Prostate gland (tissue), 2 donors: ENCODE data around the gene HRCT1. TPM values are rescaled to one million over a fixed set of nuclear protein-coding genes. Genes with fewer than 3 reads are reported as not detected.

Experiments
- DNase-seq: peaks from one replicate; pipeline ENCODE4 v3.0.0-alpha.2; 2019; ENCODE audit warnings: low spot score
- H3K27ac ChIP-seq, 2 donors: fragments of 200-600 bp; sonication (generic); 2 replicates each; pipeline ENCODE4 v1.5.1; 2017 to 2019
- H3K27me3 ChIP-seq: fragments of 200-600 bp; sonication (generic); replicated peaks from 2 replicates; pipeline ENCODE4 v1.5.1; 2019; ENCODE audit not compliant: insufficient read depth
- H3K36me3 ChIP-seq, 2 donors: fragments of 200-600 bp; sonication (generic); 1 replicate in 1 of 2; 2 replicates in 1 of 2; pipeline versions ENCODE4 v1.5.1 to v1.8.1; 2017 to 2019
- H3K4me1 ChIP-seq: fragments of 200-600 bp; sonication (generic); replicated peaks from 2 replicates; pipeline ENCODE4 v1.5.1; 2019
- H3K4me3 ChIP-seq, 2 donors: fragments of 200-600 bp; sonication (generic); 2 replicates each; pipeline ENCODE4 v1.5.1; 2017 to 2019
- H3K9me3 ChIP-seq: fragments of 200-600 bp; sonication (generic); 2 replicates; pipeline ENCODE4 v1.5.1; 2017
- POLR2A ChIP-seq: fragments of 450-650 bp; IDR thresholded peaks from one replicate; pipeline ENCODE4 v1.6.1; 2016; ENCODE audit warnings: antibody characterized with exemption, mild to moderate bottlenecking
- POLR2AphosphoS5 ChIP-seq: sonication (generic); formaldehyde crosslinking; IDR thresholded peaks from one replicate; pipeline ENCODE4 v1.6.1; 2017; ENCODE audit warnings: antibody characterized with exemption
- WGBS: methylation state at CpG from one replicate; pipeline ENCODE4 v1.1.5; 2018; 5-methylcytosine and 5-hydroxymethylcytosine counted together
- intact Hi-C: fragments of 100-400 bp; cut with DNase I; formaldehyde crosslinking; loops from one replicate; pipeline ENCODE4 v1.14.2; 2022
- total RNA-seq, 2 donors: library from RNA; depleted of rRNA; stranded (reverse); fragments of >200 nt; gene quantifications; one replicate each; pipeline ENCODE4 v1.1.0, GENCODE V29; 2016
- TF ChIP-seq, protein P1 (sequence below), 4 experiments: fragments of 200-600 bp in 2 of 4; fragments of 450-650 bp in 2 of 4; sonication (generic) in 2 of 4; IDR thresholded peaks; 1 replicate in 3 of 4; 2 replicates in 1 of 4; pipeline ENCODE4 v1.5.1; 2016 to 2019; ENCODE audit warnings: antibody characterized with exemption in 4 of 4, mild to moderate bottlenecking in 2 of 4, moderate library complexity in 2 of 4

The HRCT1 gene
- total RNA-seq, 2 donors from 2014 or later, result 1.3 to 1.5 TPM

DNA sequence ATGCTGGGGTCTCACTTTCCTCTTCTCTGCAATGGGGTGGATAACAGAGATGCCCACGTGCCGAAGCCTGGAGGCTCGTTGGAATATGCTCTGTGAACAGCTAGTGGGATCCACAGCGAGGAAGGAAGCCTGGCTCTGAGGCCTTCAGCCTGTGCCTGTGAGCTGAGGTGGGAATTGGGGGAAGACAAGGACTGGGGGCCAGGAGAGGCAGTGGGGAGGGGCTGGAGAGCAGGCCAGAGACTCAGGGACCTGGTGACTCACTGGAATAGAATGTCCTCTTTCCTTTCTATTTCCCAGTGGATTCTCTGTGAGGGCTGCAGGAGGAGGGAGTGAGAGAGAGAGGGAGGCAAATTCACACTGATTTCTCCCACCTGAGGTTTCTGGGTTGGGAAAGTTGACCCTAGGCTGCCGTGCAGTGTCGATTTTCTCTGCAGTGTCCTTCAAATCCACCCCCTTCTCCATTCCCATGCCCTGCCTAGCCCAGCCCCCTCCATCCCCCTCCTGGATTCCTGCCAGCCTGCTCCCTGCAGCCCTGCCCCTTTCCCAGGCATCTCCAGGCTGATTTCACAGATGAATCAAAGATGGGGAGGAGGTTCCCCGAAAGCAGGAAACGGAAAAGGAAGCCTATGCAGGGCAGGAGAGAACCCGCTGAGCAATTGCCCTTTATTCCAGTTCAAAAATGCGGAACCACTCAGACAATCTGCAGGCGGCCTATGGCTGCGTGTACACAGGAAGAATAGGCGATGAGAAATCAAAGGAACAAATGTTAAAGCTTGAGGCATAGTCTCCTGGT is 1.9 kb downstream of the HRCT1 start:
- no peaks in the 10 kb centered on the region for H3K27me3 ChIP-seq
- no peak overlapping the region for H3K4me3 ChIP-seq
- no peaks in the 10 kb centered on the region for H3K9me3 ChIP-seq
- TF ChIP-seq POLR2AphosphoS5 (peak; percentile 54), POLR2A (no peak)
- TF ChIP-seq, protein P1, sequence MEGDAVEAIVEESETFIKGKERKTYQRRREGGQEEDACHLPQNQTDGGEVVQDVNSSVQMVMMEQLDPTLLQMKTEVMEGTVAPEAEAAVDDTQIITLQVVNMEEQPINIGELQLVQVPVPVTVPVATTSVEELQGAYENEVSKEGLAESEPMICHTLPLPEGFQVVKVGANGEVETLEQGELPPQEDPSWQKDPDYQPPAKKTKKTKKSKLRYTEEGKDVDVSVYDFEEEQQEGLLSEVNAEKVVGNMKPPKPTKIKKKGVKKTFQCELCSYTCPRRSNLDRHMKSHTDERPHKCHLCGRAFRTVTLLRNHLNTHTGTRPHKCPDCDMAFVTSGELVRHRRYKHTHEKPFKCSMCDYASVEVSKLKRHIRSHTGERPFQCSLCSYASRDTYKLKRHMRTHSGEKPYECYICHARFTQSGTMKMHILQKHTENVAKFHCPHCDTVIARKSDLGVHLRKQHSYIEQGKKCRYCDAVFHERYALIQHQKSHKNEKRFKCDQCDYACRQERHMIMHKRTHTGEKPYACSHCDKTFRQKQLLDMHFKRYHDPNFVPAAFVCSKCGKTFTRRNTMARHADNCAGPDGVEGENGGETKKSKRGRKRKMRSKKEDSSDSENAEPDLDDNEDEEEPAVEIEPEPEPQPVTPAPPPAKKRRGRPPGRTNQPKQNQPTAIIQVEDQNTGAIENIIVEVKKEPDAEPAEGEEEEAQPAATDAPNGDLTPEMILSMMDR (IDR thresholded peaks at IDR 0.05), result no peak
- H3K36me3 ChIP-seq, result no peaks in the 10 kb centered on the region
- peaks cover 46% of the 10 kb centered on the region for H3K4me1 ChIP-seq
- peak; percentile 28 for DNase-seq
- intact Hi-C loops, result no loop called here
- peak overlapping the region; percentile 79 to 81 for H3K27ac ChIP-seq
- WGBS, result 42% methylated on average over 13 of the region's 13 CpGs

DNA sequence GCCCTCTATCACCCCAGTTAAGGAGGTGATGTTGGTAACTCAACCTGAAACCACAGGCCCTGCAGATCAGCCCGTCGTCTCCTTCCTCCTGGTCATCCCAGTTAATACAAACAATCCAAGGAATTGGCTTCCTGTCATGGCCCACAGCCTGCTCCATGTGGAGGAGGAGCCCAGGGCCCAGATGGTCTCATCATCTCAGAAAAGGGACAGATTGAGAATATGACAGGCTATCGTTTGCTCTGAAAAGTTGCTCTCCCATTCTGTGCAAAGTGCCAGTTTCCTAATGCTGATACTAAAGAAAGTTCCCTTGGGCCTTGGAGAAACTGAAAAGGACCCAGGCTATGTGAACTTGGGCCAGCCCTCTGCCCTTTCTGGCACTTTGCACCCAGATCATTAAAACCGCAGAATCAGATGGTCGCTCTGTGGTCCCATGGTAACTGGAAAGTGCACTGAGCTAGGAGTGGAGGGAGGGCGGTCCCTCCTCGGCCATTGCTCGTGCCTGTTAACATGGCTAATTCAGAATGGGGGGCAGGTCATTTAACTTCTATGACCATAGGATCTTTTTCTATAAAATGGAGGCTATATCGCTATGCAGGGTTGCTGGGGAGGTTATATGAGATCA is 2.6 kb downstream of the HRCT1 start:
- TF ChIP-seq, protein P1 (IDR thresholded peaks at IDR 0.05), result no peak
- no peak for TF ChIP-seq POLR2AphosphoS5
- TF ChIP-seq POLR2A, result no peak
- WGBS, result 61% methylated on average over 9 of the region's 9 CpGs
- Histone ChIP-seq H3K27me3 (no peaks in the 10 kb centered on the region), H3K4me3 (no peak overlapping the region), H3K4me1 (peaks cover 42% of the 10 kb centered on the region), H3K27ac (peak overlapping the region; percentile 79 to 81), H3K9me3 (no peaks in the 10 kb centered on the region), H3K36me3 (no peaks in the 10 kb centered on the region)
- intact Hi-C loops, result no loop called here
- DNase-seq, result no peak

GRCh38 chr9:35909274-35909673 is 3.3 kb downstream of the HRCT1 start, which contains the start of gene SPAAR:
TSS of gene SPAAR (plus strand) at chr9:35909490. CDS start at chr9:35910464, 974 bp downstream.
- Histone ChIP-seq H3K9me3 (no peaks in the 10 kb centered on the region), H3K36me3 (no peaks in the 10 kb centered on the region), H3K4me3 (no peak within 1 kb of the TSS), H3K4me1 (peaks cover 38% of the 10 kb centered on the region), H3K27ac (peak within 1 kb of the TSS; percentile 79 to 81), H3K27me3 (no peaks in the 10 kb centered on the region)
- DNase-seq, result no peak
- WGBS, result 75% methylated on average over 11 of the region's 11 CpGs
- intact Hi-C loops, result no loop called here
- TF ChIP-seq, protein P1 (IDR thresholded peaks at IDR 0.05), result no peak
- no peak for TF ChIP-seq POLR2AphosphoS5
- no peak for TF ChIP-seq POLR2A

GRCh38 chr9:35909687-35910612 is 3.9 kb downstream of the HRCT1 start:
- Histone ChIP-seq H3K9me3 (no peaks in the 10 kb centered on the region), H3K4me3 (no peak overlapping the region), H3K27ac (peak overlapping the region; percentile 79 to 81), H3K4me1 (peaks cover 36% of the 10 kb centered on the region), H3K36me3 (no peaks in the 10 kb centered on the region), H3K27me3 (no peaks in the 10 kb centered on the region)
- DNase-seq, result no peak
- intact Hi-C loops, result no loop called here
- 90% methylated on average over 34 of the region's 34 CpGs for WGBS
- TF ChIP-seq POLR2A, result no peak
- TF ChIP-seq, protein P1 (IDR thresholded peaks at IDR 0.05), result no peak
- TF ChIP-seq POLR2AphosphoS5, result no peak
